IMR-90 (cell line): ENCODE data around the gene PEX10. TPM values are rescaled to one million over a fixed set of nuclear protein-coding genes. Genes with fewer than 3 reads are reported as not detected.

Experiments used
- ATAC-seq: fragments of 200-7000 bp; cut with Tn5 transposase; 2 replicates; pipeline ENCODE4 v1.9.1; 2020; ENCODE audit warnings: low read depth, mild to moderate bottlenecking, moderate library complexity
- BruUV-seq: library from RNA; stranded (reverse); fragments of 400-500 nt; replicated peaks from 2 replicates; lab custom pipeline; 2021; lab: Mats Ljungman, UMichigan
- CTCF ChIA-PET: fragments of 300-600 bp; formaldehyde crosslinking; extraction: SDS; loops from one replicate; lab custom pipeline; 2021; ENCODE audit warnings: antibody characterized with exemption; lab: Yijun Ruan, JAX
- POLR2A ChIA-PET: fragments of 300-600 bp; sonication (Branson Sonifier 250); formaldehyde crosslinking; loops from one replicate; lab custom pipeline; 2022; ENCODE audit warnings: antibody characterized with exemption; ENCODE audit not compliant: unreplicated experiment; lab: Charles Lee
- DNase-seq: peaks from one replicate; pipeline ENCODE4 v3.0.0; 2013
- H2AFZ ChIP-seq: replicated peaks from 2 replicates; pipeline ENCODE3; 2013; ENCODE audit warnings: low read length, mild to moderate bottlenecking; ENCODE audit not compliant: poor library complexity
- H2AK5ac ChIP-seq: 2 replicates; pipeline ENCODE4 v1.6.1; 2013; ENCODE audit warnings: low read depth, low read length, inconsistent platforms
- H2AK9ac ChIP-seq: replicated peaks from 2 replicates; pipeline ENCODE3; 2013; ENCODE audit warnings: mild to moderate bottlenecking, low read depth, low read length, moderate library complexity; ENCODE audit not compliant: poor library complexity
- H2BK120ac ChIP-seq: 2 replicates; pipeline ENCODE4 v1.6.1; 2013; ENCODE audit warnings: low read depth, low read length, inconsistent platforms
- H2BK15ac ChIP-seq: 3 replicates; pipeline ENCODE4 v1.6.1; 2013; ENCODE audit warnings: low read depth, low read length, inconsistent platforms
- H2BK20ac ChIP-seq: 2 replicates; pipeline ENCODE4 v1.6.1; 2013; ENCODE audit warnings: low read depth, mild to moderate bottlenecking, inconsistent platforms, low read length, moderate library complexity
- H2BK5ac ChIP-seq: 2 replicates; pipeline ENCODE4 v1.6.1; 2013; ENCODE audit warnings: mild to moderate bottlenecking, low read depth, low read length, inconsistent platforms; ENCODE audit not compliant: poor library complexity, severe bottlenecking
- H3K14ac ChIP-seq: replicated peaks from 2 replicates; pipeline ENCODE4 v1.6.1; 2013; ENCODE audit warnings: low read depth, low read length, inconsistent platforms
- H3K18ac ChIP-seq: 2 replicates; pipeline ENCODE4 v1.6.1; 2013; ENCODE audit warnings: low read depth, low read length, control low read depth
- H3K23ac ChIP-seq: 2 replicates; pipeline ENCODE4 v1.6.1; 2013; ENCODE audit warnings: low read depth, low read length, inconsistent platforms
- H3K27ac ChIP-seq: 2 replicates; pipeline ENCODE4 v1.5.1; 2013; ENCODE audit warnings: mild to moderate bottlenecking, control low read depth, low read length; ENCODE audit not compliant: insufficient read depth
- H3K27me3 ChIP-seq: 2 replicates; pipeline ENCODE4 v1.6.1; 2013; ENCODE audit warnings: low read length; ENCODE audit not compliant: control insufficient read depth, insufficient read depth
- H3K36me3 ChIP-seq: 2 replicates; pipeline ENCODE4 v1.6.1; 2013; ENCODE audit warnings: low read length, mixed read lengths; ENCODE audit not compliant: control insufficient read depth, insufficient read depth
- H3K4ac ChIP-seq: 2 replicates; pipeline ENCODE4 v1.6.1; 2013; ENCODE audit warnings: low read depth, low read length, inconsistent platforms
- H3K4me1 ChIP-seq: 2 replicates; pipeline ENCODE4 v1.6.1; 2013; ENCODE audit warnings: low read length, mixed read lengths; ENCODE audit not compliant: control insufficient read depth, insufficient read depth
- H3K4me2 ChIP-seq: 2 replicates; pipeline ENCODE4 v1.6.1; 2013; ENCODE audit warnings: low read depth, mild to moderate bottlenecking, control low read depth, low read length, moderate library complexity
- H3K4me3 ChIP-seq: 2 replicates; pipeline ENCODE4 v1.5.1; 2013; ENCODE audit warnings: low read depth, mild to moderate bottlenecking, control low read depth, low read length, moderate library complexity; ENCODE audit not compliant: insufficient read depth
- H3K56ac ChIP-seq: 2 replicates; pipeline ENCODE4 v1.6.1; 2013; ENCODE audit warnings: low read length, inconsistent platforms; ENCODE audit not compliant: insufficient read depth; ENCODE audit errors: extremely low read depth
- H3K79me1 ChIP-seq, 2 experiments: 2 replicates each; pipeline ENCODE4 v1.6.1; 2013; ENCODE audit warnings: low read length in 2 of 2, inconsistent platforms in 1 of 2, low read depth in 1 of 2
- H3K9ac ChIP-seq: 2 replicates; pipeline ENCODE4 v1.6.1; 2013; ENCODE audit warnings: low read depth, low read length, control low read depth
- H3K9me1 ChIP-seq: 2 replicates; pipeline ENCODE4 v1.6.1; 2013; ENCODE audit warnings: low read length, inconsistent platforms; ENCODE audit not compliant: insufficient read depth
- H3K9me3 ChIP-seq: 2 replicates; pipeline ENCODE4 v1.6.1; 2013; ENCODE audit warnings: low read length; ENCODE audit not compliant: control insufficient read depth, insufficient read depth
- H4K20me1 ChIP-seq: 2 replicates; pipeline ENCODE4 v1.6.1; 2013; ENCODE audit warnings: low read length, inconsistent platforms; ENCODE audit not compliant: insufficient read depth
- H4K5ac ChIP-seq: 2 replicates; pipeline ENCODE4 v1.6.1; 2013; ENCODE audit warnings: mild to moderate bottlenecking, low read depth, low read length, control low read depth
- H4K8ac ChIP-seq, 2 experiments: 2 replicates each; pipeline ENCODE4 v1.6.1; 2013; ENCODE audit warnings: low read depth in 2 of 2, low read length in 2 of 2, control low read depth in 1 of 2, inconsistent platforms in 1 of 2
- H4K91ac ChIP-seq: 2 replicates; pipeline ENCODE4 v1.6.1; 2013; ENCODE audit warnings: low read depth, low read length, inconsistent platforms; ENCODE audit not compliant: insufficient read depth
- BHLHE40 ChIP-seq: fragments of 150-350 bp; IDR thresholded peaks from 2 replicates; pipeline ENCODE4 v1.6.1; 2016; ENCODE audit warnings: mild to moderate bottlenecking, low read depth, low read length
- CEBPB ChIP-seq: IDR thresholded peaks from 2 replicates; pipeline ENCODE4 v1.6.1; 2012; ENCODE audit warnings: low read depth, low read length, improper control_type of control experiment
- CHD1 ChIP-seq: IDR thresholded peaks from 2 replicates; pipeline ENCODE4 v1.6.1; 2012; ENCODE audit warnings: low read depth, low read length, improper control_type of control experiment
- CTCF ChIP-seq: conservative IDR thresholded peaks from 2 replicates; pipeline ENCODE4 v1.5.1; 2012; ENCODE audit warnings: mild to moderate bottlenecking, low read depth, low read length, improper control_type of control experiment
- ELK1 ChIP-seq: fragments of 150-350 bp; IDR thresholded peaks from 2 replicates; pipeline ENCODE4 v1.6.1; 2016; ENCODE audit warnings: low read depth, mild to moderate bottlenecking, low read length, moderate library complexity, borderline replicate concordance
- FOS ChIP-seq: fragments of 150-350 bp; IDR thresholded peaks from 2 replicates; pipeline ENCODE4 v1.6.1; 2016; ENCODE audit warnings: low read depth, low read length
- MAFK ChIP-seq: IDR thresholded peaks from 2 replicates; pipeline ENCODE4 v1.6.1; 2012; ENCODE audit warnings: low read depth, low read length, improper control_type of control experiment
- MAZ ChIP-seq: IDR thresholded peaks from 2 replicates; pipeline ENCODE4 v1.6.1; 2012; ENCODE audit warnings: low read depth, mild to moderate bottlenecking, low read length, improper control_type of control experiment, moderate library complexity, borderline replicate concordance
- MXI1 ChIP-seq: IDR thresholded peaks from 2 replicates; pipeline ENCODE4 v1.6.1; 2012; ENCODE audit warnings: low read depth, mild to moderate bottlenecking, low read length, moderate library complexity, borderline replicate concordance
- NFE2L2 ChIP-seq: fragments of 150-350 bp; IDR thresholded peaks from 2 replicates; pipeline ENCODE4 v1.6.1; 2016; ENCODE audit warnings: low read depth, mild to moderate bottlenecking, low read length
- POLR2A ChIP-seq: IDR thresholded peaks from 2 replicates; pipeline ENCODE4 v1.6.1; 2012; ENCODE audit warnings: mild to moderate bottlenecking, low read depth, low read length
- RAD21 ChIP-seq: IDR thresholded peaks from 2 replicates; pipeline ENCODE4 v1.6.1; 2012; ENCODE audit warnings: low read length, improper control_type of control experiment
- RCOR1 ChIP-seq: IDR thresholded peaks from 2 replicates; pipeline ENCODE4 v1.6.1; 2012; ENCODE audit warnings: mild to moderate bottlenecking, low read length, improper control_type of control experiment; ENCODE audit not compliant: insufficient replicate concordance
- RFX5 ChIP-seq: IDR thresholded peaks from 2 replicates; pipeline ENCODE4 v1.8.0; 2012; ENCODE audit warnings: low read depth, mild to moderate bottlenecking, low read length, moderate library complexity
- SMC3 ChIP-seq: fragments of 150-350 bp; IDR thresholded peaks from 2 replicates; pipeline ENCODE4 v1.6.1; 2016; ENCODE audit warnings: low read depth, mild to moderate bottlenecking, antibody characterized with exemption, low read length, moderate library complexity
- USF2 ChIP-seq: fragments of 150-350 bp; IDR thresholded peaks from 2 replicates; pipeline ENCODE4 v1.6.1; 2017; ENCODE audit warnings: mild to moderate bottlenecking, antibody characterized with exemption, low read length, low read depth
- WGBS, 2 experiments: methylation state at CpG; one replicate each; pipeline versions ENCODE4 v1.1.5 to v1.1.7; 2013; ENCODE audit warnings: missing lambda C conversion rate in 2 of 2; ENCODE audit not compliant: insufficient read length in 1 of 2; ENCODE audit errors: extremely low coverage in 2 of 2; 5-methylcytosine and 5-hydroxymethylcytosine counted together
- dilution Hi-C: fragments of 300-500 bp; cut with HindIII; formaldehyde crosslinking; loops from one replicate; pipeline ENCODE4 v1.14.3; 2018; ENCODE audit warnings: low sequenced_read_pairs; ENCODE audit not compliant: unreplicated experiment
- in situ Hi-C: fragments of 300-500 bp; cut with MboI; formaldehyde crosslinking; loops from 3 replicates; pipeline ENCODE4 v1.14.3; 2019; ENCODE audit warnings: low sequenced_read_pairs, inconsistent platforms, mixed read lengths
- intact Hi-C: fragments of 100-400 bp; cut with micrococcal nuclease; formaldehyde crosslinking; loops from 2 replicates; pipeline ENCODE4 v1.10.0; 2022
- polyA plus RNA-seq, 3 experiments: library from polyadenylated mRNA; depleted of rRNA; stranded (reverse); fragments of >200 nt; gene quantifications; 2 replicates each; pipeline ENCODE4 v1.2.3, GENCODE V29; 2012; ENCODE audit warnings: low replicate concordance in 1 of 3
- total RNA-seq: library from RNA; depleted of rRNA; stranded (reverse); fragments of >200 nt; gene quantifications from 2 replicates; pipeline ENCODE4 v1.2.3, GENCODE V29; 2012

Gene PEX10
- total and polyA plus RNA-seq, 2 of the 4 experiments (the other 2 are of a cell fraction), result 16.9 to 19.7 TPM

DNA sequence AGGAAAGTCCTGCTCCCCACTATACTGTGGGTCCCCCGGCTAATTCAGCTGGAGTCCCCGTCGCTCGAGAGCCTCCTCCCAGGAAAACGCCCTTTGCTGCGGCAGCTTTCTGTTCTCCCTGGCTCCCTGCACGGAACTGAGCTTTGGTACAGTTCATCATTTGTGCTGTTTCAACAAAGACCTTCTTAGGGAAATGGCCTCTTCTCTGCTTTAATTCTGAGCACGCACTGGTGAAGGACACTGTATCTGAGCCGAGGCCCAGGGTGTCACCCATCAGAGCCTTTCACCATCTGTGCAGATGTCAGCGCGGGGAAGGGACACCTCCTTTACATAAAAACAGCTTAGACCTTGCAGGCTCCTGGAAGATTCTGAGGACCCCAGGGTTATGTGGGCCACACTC lies 13.5 kb upstream of the PEX10 start:
- Histone ChIP-seq H3K9me1 (no peaks in the 10 kb centered on the region), H3K23ac (no peak overlapping the region), H4K8ac (no peak overlapping the region), H3K36me3 (no peaks in the 10 kb centered on the region), H3K56ac (no peak overlapping the region), H3K9ac (no peak overlapping the region), H4K5ac (no peak overlapping the region), H3K14ac (no peak overlapping the region), H3K79me1 (no peaks in the 10 kb centered on the region), H2AK9ac (no peak overlapping the region), H2AFZ (no peak overlapping the region), H3K18ac (no peak overlapping the region), H3K9me3 (peaks cover 11% of the 10 kb centered on the region), H3K4ac (no peak overlapping the region), H3K4me1 (no peaks in the 10 kb centered on the region), H2BK5ac (no peak overlapping the region), H2AK5ac (no peak overlapping the region), H3K27me3 (peaks cover 11% of the 10 kb centered on the region; the same call in 1 of the 2 replicates), H3K4me2 (no peak overlapping the region), H2BK20ac (no peak overlapping the region), H2BK15ac (no peak overlapping the region), H2BK120ac (no peak overlapping the region), H4K20me1 (no peaks in the 10 kb centered on the region), H4K91ac (no peak overlapping the region), H3K4me3 (no peak overlapping the region), H3K27ac (no peak overlapping the region)
- BruUV-seq, result no TSS peak
- ChIA-PET CTCF (no interaction called here), POLR2A (no interaction called here)
- ATAC-seq (no peak), DNase-seq (no peak)
- in situ Hi-C loops, result loop anchor here (25.0 kb wide), 1 partner anchor 636 kb away; the partner anchor contains the start of gene PRDM16
- dilution Hi-C loops, result no loop called here
- 74% methylated on average over 8 of the region's 11 CpGs; no CpG with 5 or more reads in 1 of the 2 experiments for WGBS, 2 experiments
- TF ChIP-seq RFX5, result no peak
- TF ChIP-seq CHD1, result no peak
- TF ChIP-seq ELK1, result no peak
- no peak for TF ChIP-seq RCOR1
- no peak for TF ChIP-seq POLR2A
- TF ChIP-seq USF2, result no peak
- TF ChIP-seq FOS, result no peak
- TF ChIP-seq MXI1, result no peak
- TF ChIP-seq CEBPB, result no peak
- no peak for TF ChIP-seq MAZ
- no peak for TF ChIP-seq MAFK
- no peak for TF ChIP-seq NFE2L2
- no peak for TF ChIP-seq RAD21
- no peak for TF ChIP-seq SMC3
- no peak for TF ChIP-seq CTCF
- no peak for TF ChIP-seq BHLHE40
- intact Hi-C loops, result no loop called here
